COR-L47 (cell line): ENCODE results near the gene PCDH8.

ENCODE experiments used
- DNase-seq: peaks from one replicate; lab custom pipeline; 2025; lab: John Stamatoyannopoulos, UW

Gene PCDH8, protein sequence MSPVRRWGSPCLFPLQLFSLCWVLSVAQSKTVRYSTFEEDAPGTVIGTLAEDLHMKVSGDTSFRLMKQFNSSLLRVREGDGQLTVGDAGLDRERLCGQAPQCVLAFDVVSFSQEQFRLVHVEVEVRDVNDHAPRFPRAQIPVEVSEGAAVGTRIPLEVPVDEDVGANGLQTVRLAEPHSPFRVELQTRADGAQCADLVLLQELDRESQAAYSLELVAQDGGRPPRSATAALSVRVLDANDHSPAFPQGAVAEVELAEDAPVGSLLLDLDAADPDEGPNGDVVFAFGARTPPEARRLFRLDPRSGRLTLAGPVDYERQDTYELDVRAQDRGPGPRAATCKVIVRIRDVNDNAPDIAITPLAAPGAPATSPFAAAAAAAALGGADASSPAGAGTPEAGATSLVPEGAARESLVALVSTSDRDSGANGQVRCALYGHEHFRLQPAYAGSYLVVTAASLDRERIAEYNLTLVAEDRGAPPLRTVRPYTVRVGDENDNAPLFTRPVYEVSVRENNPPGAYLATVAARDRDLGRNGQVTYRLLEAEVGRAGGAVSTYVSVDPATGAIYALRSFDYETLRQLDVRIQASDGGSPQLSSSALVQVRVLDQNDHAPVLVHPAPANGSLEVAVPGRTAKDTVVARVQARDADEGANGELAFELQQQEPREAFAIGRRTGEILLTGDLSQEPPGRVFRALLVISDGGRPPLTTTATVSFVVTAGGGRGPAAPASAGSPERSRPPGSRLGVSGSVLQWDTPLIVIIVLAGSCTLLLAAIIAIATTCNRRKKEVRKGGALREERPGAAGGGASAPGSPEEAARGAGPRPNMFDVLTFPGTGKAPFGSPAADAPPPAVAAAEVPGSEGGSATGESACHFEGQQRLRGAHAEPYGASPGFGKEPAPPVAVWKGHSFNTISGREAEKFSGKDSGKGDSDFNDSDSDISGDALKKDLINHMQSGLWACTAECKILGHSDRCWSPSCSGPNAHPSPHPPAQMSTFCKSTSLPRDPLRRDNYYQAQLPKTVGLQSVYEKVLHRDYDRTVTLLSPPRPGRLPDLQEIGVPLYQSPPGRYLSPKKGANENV

DNA sequence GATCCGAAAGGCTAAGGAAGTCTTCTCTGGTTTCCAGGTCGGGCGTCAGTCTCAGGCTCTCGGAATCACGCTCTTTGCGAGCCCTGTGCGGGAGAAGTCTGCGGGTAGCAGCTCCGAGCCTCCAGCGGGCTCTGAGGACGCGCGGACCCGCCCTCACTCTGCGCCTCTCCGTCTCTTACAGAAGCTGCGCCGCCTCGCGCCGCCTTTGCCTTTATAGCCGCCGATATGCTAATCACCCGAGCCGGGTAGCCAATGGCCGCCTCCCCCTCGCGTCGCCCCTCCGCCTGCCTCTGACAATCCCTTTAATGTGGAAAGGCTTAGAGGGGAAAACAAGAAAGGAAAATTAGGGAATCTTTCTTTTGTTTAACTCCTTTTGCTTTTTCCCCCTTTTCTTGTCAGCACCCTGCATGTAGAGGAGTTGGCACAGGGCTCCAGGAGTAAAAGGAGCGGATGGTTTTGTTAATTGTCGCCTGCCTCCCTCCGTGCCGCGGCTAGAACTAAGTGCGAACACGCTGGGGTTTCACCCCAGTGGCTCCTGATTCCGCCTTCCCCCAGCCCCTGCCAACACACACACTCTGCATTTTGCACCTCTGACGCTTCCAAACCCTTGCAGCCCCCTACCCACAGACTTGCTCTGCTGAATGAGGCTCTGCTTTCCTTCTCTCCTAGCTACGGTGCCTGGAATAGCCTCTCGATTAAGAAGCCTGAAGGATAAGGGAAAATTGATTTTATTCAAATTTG lies at the start of gene PCDH8:
Gene PCDH8 (minus strand): TSS at position 186 of the 741 bp plus-strand sequence. CDS start 204 bp downstream, outside the sequence.
- peak; percentile 91 for DNase-seq

DNA sequence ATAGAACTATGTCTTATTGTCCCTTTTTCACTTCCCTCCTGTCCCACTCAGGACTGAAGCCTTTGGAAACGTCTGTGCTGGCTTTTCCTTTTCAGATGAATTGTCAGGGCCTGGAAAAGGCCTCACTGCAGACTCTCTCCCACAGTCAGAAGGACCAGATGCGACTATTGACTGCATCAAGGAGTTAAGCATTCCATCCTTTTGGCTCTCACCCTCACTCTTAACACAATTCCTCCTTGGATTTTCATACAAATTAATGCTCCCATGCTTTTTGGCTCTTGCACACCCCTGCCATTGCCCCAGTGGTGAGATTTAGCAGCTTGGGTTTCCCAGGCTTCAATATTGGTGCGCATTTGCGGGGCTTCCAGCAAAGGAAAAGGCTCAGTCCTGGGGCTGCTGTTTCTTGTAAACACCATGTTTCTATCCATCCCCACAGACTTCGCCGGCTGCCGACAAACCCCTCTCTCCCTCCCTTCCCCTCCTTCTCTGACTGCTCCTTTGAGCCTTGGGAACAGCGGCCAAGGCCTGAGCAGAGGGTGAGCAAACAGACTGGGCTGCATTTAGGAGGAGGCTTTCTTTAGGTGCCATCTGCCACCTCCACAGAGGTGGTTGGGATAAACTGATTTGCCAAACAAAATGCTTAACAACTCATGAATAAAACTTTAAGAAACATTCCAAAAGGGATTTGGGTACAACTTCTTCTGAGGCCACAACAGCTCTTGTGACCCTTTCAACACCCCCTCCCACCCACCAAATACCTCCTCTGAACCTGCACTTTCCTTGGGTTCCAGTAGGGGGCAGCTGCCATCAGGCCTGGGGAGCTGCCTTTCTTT lies 48.6 kb upstream of the PCDH8 start:
- no peak for DNase-seq

DNA sequence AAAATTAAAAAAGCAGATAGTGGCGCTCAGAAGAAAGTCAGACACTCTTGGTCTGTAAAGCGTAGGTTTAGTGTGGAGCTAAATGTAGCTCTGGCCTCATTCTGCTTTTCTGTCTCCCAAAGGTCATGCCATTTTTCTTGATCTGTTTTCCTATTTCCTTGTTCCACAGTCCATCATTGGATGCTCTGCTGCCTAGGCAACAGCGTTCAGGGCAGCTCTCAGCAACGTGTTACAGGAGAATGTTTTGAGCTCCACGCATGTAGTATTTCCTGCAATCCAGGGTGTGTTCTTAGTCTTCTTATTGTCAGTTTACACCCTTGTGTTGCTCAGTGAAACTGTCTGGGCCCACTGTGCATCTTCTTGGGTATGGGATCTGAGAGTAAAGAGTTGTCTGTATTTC lies 46.0 kb upstream of the PCDH8 start:
- no peak for DNase-seq

DNA sequence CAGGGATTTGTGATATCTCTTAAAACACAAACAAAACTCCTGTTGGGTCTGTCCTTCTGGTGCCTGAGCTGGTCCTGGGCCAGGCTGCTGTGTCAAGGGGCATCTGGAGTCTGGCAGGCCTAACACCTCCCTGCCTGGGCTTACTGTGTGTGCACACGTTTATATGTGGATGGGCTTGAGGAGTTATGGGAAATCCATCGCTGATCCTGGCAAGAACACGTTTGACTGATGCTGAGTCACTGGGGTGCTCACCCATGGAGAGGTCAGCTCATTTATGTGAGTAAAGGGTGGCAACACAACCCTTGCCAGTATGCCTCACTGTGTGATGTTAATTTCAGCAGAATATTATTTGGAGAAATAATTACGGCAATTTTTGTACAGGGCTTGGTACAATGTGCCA lies 44.5 kb upstream of the PCDH8 start:
- DNase-seq: no peak

DNA sequence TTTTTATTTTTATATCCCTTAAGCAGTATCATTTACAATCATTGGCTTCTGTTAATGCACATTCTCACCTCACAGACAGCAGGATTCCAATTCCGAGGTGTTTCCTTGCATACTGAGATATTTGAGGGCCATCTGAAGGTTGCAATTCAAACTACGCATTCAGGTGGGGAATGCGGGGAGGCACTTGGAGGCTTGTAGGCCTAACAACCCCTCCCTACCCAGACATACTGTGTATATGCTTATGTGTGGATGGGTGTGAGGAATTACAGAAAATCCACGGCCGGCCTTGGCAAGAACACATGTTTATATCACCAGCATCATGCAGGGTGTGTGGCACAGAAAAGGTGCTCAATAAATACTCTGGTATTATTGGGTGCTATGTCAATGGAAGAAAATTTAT lies 43.3 kb upstream of the PCDH8 start:
- no peak for DNase-seq

DNA sequence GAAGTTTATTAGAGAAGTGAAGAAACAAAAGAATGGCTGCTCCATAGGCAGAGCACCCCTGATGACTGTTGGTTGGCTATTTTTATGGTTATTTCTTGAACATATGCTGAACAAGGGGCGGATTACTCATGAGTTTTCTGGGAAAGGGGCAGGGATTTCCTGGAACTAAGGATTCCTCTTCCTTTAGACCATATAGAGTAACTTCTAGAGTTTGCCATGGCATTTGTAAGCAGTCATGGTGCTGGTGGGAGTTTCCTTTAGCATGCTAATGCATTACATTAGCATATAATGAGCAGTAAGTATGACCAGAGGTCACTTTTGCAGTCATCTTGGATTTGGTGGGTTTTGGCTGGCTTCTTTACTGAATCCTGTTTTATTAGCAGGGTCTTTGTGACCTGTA lies 38.7 kb upstream of the PCDH8 start:
- DNase-seq: no peak

DNA sequence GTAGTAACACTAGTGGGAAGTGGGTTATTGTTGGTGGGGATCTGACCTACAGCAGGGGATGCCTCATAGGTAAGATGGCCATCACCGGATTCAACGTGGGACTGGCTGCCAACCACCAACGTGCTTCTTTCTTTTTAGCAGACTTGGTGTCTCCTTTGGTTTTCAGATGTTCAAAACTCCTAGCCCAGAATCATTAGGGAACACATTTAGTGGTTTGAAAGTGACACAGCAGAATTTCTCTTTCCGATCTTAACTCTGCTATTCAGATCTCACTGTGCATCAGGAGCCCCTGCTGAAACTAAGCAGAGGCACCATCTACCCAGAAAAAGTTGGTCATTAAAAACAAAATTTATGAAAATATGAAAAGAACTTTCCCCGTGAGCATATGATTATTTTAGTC lies 36.7 kb upstream of the PCDH8 start:
- no peak for DNase-seq

DNA sequence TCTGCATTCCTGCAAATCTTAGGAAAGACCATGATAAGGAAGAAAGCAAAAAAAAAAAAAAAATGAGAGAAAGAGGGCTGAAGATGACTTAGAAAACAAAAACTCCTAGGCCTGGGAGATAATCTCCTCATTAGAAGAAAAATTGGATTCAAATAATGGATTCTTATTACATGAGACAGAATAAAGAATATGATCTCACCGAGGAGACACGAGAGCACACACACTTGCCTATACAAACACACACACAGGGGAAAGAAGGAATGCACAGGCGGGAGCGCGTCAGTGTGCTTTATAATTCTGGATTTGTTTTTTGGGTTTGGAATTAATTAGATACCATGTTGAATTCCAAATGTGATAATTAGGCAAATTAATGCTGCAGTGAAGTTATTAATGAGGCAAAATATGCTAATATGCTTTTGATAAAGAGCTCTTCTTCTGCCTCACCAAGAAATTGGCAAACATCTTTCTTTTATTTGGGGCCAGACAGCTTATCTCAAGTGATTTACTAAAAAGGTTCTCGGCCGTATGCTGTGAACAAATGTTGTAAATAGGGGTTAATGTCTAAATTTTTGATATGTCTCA lies 36.1 kb upstream of the PCDH8 start:
- DNase-seq: no peak

DNA sequence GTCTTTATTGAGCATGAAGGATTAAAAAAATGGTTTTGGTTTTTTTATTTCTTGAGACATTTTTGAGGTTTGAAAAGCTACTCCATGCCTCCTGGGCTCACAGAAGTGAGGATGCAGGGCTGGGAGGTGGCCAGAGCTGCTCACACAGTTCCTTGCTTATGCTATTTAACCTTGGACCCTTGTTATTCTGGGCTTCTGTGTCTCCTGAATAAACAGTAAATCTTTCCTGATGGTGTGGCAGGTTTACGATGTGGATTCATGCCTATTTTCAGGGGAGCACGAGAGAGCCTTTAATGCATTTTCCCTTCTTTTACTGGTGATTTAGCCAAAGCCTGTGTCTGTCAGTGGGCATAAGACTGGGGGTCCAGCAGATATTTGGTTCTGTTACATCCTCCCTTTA lies 34.3 kb upstream of the PCDH8 start:
- no peak for DNase-seq

DNA sequence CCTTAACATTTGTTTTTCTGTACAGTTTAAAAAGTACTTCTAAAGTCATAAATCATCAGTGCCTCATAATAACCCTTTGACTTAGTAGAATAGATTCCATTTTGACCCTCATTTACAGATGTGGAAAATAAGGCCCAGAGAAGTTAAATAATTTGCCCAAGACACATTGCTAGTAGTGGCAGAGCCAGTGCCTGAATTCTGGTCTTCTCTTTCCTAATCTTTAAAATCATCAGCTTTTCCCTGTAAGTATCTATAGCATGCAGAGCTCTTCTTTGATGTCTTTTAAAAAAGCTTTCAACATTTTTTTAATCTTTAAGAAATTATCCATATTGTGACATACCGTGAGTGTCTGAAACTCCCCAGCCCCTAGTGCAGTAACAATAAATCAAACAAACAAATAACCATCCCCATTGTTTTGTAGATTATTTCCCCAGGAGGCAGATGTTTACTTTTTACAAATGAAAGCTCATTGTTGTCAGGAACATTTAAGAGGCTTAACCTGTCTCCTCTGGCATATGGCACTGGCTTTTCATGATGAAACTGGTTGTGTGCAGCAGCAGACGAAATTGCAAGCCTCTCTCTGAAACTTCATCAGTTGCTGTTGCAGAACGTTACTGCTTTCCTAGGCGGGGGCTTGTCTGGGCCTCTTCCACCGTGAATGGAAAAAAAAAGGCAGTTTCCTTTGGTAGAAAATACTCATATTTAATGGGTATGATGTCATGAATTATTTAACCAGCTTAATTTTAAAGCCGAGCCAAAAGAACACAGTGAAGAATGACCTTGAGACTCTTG lies 31.7 kb upstream of the PCDH8 start:
- peak; percentile 47 for DNase-seq

DNA sequence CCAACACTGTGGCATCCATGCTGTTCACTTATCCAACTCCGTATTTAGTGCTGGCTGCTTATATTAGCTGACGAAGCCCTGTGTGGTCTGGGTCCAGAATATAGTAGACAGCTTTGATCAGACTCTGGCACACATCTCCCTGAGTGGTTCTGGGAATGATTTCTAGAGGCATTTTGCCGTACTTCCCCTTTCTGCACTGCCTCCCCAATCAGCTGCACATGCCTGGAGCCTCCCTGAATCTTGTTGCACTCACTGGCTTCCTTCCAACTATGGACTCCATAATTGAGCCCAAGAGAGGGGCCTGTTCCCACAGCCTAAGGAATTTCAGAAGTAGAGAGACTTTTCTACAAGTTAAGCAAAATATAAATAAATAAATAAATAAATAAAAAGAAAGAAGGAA lies 30.4 kb upstream of the PCDH8 start:
- no peak for DNase-seq

DNA sequence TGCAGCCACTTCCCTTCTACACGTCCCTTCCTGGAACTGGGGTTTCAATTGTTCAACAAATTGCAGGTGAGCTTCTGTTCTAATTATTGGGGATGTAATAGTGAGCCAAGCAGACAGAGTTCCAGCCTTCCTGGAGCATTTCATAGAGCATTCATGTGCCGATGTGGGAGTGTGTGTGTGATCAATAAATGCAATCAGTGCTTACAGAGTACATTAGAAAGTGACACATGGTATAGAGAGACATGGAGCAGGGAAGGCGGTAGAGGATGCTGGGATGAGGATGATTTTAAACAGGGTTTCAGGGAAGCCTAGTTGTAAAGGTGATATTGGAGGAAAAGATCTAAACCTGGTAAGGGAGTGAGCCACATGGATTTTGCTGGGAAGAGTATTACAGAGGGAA lies 21.7 kb upstream of the PCDH8 start:
- no peak for DNase-seq

DNA sequence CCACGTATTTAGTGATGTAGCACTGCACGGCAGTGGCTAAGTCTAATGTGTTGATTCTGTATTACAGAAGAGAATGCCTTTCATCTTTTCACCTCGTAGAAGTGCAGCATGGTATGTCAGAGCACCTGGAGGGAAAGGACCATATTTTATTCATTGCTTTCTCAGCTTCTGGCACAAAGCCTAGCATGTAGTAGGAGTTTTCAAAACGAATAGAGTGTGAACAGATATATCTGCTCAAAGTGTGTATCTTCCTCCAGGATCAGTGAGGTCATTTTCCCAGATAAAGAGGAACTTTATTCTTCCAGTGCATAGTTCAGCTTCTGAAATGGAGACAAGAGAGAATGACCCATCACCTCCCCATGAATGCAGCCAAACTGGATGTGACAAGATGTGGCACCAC lies 21.2 kb upstream of the PCDH8 start:
- no peak for DNase-seq

DNA sequence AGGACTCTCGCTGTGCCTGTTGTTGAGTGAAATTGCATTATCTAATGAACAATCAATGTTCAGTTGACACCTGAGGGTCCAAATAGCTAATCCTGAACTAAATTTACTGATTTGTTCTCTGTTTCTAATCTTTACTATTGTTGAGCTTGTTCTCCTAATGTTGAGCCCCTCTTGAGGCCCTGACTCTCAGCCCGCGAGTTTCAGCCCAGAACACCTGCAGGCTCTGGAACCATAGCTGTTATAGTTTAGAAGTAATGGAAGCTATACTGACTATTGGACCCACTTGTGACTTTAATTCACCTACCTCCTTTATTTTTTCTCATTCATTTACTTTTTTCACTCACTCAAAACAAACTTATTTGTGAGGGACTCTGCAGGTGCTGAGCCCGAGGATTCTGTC lies 20.6 kb upstream of the PCDH8 start:
- DNase-seq: no peak

DNA sequence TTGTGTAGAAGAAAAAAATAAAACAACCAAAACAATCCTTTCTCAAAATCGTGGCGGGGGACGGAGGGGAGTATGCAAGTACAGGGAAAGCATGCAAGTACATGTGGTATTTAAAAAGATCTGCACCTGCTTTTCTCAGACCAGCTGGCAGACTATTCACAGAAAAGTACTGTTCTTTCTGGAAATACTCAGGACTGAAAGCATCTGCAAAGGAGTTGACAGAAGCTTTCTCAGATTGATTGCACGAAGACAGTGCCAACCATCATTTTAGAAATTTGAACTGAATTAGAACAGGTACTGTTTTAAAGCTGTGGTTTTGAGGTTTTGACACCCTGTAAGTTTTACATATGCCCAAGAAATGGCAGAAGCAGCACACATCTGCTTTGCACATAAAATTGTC lies 19.8 kb upstream of the PCDH8 start:
- no peak for DNase-seq

DNA sequence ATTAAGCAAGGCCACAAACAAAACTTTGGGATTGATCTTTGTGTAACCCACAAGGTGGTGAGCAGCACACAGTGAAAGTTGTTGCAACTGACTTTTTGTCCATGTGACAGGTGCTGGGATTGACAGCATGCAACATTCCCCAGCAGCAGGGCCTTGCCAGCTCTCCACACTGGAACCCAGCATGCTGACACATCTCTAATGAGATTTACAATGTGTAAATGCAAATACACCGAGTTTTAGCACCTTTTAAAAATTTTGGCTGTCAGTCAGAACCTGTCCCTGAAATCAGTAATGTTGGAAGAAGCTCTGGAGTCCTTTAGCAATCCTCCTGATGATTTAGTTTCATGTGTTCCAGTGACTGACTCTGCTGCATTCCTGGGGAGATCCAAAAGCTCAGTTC lies 16.5 kb upstream of the PCDH8 start:
- no peak for DNase-seq

DNA sequence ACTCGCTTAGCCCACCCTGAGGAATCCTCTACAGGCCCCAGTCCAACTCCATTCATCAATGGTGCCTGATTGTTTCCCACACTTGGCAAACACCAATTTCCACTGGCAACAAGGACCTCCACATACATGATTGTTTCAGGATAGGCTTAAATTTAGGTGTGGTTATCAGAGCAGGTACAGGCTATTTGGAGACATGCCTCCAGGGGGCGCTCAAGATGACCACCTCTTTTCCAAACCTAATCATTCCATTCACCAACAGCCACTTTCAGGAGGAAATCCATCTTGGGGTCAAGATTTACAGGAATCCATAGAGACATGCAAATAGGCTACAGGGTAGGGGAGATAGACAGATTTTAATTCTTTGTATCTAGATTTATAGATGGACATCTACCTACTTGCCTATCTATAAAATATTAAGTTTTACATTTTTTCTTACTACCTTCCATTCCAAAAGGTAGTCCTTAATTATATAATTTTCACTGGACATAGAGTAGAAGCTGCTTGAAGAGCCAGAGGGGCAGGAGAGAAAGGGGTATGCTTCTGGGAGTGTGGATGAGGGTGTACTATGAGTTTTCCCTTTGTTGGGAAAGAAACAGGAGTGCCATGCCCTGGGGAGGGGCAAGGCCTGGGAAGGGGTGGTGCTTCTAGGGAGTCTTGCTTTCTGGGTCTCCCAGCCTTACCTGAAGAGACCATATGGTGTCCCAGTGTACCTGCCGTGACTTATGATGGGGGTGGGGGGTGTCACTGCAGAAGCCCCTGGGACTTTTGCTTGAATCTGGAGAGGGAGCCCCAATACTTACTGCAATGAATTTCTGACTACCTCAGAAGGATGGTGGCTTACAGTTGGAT lies 14.1 kb upstream of the PCDH8 start:
- peak; percentile 9 for DNase-seq

DNA sequence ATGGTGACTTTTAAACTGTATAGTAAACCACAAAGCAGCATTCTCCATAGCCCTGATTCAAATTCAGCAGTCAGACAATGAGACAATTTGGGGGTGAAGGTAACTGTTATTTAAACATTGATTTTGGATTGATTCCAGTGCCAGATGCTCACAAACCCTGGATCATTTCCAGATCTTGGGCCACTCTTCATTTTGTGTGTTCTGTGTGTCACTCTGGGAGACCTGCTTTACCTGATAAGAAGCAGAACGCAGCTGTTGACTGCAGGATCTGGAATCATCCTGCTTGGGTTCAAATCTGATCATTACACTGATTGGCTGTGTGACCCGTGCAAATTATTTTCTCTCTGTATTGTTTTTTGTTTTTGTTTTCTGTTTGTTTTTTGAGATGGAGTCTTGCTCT lies 4.0 kb upstream of the PCDH8 start:
- peak; percentile 93 for DNase-seq
